ENCODE measurements around the gene CDKN2B-AS1.

Gene CDKN2B-AS1

GRCh38 chr9:21988056-21988990 is 6.3 kb upstream of the CDKN2B-AS1 start:
- TF ChIP-seq, protein P1, sequence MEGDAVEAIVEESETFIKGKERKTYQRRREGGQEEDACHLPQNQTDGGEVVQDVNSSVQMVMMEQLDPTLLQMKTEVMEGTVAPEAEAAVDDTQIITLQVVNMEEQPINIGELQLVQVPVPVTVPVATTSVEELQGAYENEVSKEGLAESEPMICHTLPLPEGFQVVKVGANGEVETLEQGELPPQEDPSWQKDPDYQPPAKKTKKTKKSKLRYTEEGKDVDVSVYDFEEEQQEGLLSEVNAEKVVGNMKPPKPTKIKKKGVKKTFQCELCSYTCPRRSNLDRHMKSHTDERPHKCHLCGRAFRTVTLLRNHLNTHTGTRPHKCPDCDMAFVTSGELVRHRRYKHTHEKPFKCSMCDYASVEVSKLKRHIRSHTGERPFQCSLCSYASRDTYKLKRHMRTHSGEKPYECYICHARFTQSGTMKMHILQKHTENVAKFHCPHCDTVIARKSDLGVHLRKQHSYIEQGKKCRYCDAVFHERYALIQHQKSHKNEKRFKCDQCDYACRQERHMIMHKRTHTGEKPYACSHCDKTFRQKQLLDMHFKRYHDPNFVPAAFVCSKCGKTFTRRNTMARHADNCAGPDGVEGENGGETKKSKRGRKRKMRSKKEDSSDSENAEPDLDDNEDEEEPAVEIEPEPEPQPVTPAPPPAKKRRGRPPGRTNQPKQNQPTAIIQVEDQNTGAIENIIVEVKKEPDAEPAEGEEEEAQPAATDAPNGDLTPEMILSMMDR (IDR thresholded peaks at IDR 0.05; ENCODE audit: low read depth, low read length): no peak
- no peak for TF ChIP-seq EZH2phosphoT487 (IDR thresholded peaks at IDR 0.05; ENCODE audit: low read depth)
- Histone ChIP-seq H3K4me3 (ENCODE audit: low read length) (no peak overlapping the region), H3K79me2 (ENCODE audit: low read length) (no peaks in the 10 kb centered on the region), H3K36me3 (replicated peaks; ENCODE audit: low read depth, low read length) (no peaks in the 10 kb centered on the region), H3K27ac (ENCODE audit: low read length) (no peak overlapping the region), H3K9me3 (ENCODE audit: insufficient read depth, low read length) (no peaks in the 10 kb centered on the region), H3K4me2 (ENCODE audit: low read length) (no peak overlapping the region), H3K9ac (ENCODE audit: low read length) (no peak overlapping the region), H4K20me1 (ENCODE audit: insufficient read depth, low read length) (no peaks in the 10 kb centered on the region), H3K4me1 (ENCODE audit: low read length) (no peaks in the 10 kb centered on the region), H2AFZ (ENCODE audit: low read depth, low read length) (no peak overlapping the region), H3K27me3 (ENCODE audit: low read depth, low read length) (no peaks in the 10 kb centered on the region)

GRCh38 chr9:21989440-21990189 is 5.0 kb upstream of the CDKN2B-AS1 start:
- no peak overlapping the region for H3K4me3 ChIP-seq (ENCODE audit: low read length)
- no peaks in the 10 kb centered on the region for H3K79me2 ChIP-seq (ENCODE audit: low read length)
- no peaks in the 10 kb centered on the region for H3K9me3 ChIP-seq (ENCODE audit: insufficient read depth, low read length)
- H3K4me1 ChIP-seq (ENCODE audit: low read length): no peaks in the 10 kb centered on the region
- H3K27me3 ChIP-seq (ENCODE audit: low read depth, low read length): no peaks in the 10 kb centered on the region
- no peak overlapping the region for H3K9ac ChIP-seq (ENCODE audit: low read length)
- no peak overlapping the region for H3K4me2 ChIP-seq (ENCODE audit: low read length)
- TF ChIP-seq, protein P1 (IDR thresholded peaks at IDR 0.05; ENCODE audit: low read depth, low read length): no peak
- no peak for TF ChIP-seq EZH2phosphoT487 (IDR thresholded peaks at IDR 0.05; ENCODE audit: low read depth)
- H3K27ac ChIP-seq (ENCODE audit: low read length): no peak overlapping the region
- no peak overlapping the region for H2AFZ ChIP-seq (ENCODE audit: low read depth, low read length)
- no peaks in the 10 kb centered on the region for H4K20me1 ChIP-seq (ENCODE audit: insufficient read depth, low read length)
- H3K36me3 ChIP-seq (replicated peaks; ENCODE audit: low read depth, low read length): no peaks in the 10 kb centered on the region

DNA sequence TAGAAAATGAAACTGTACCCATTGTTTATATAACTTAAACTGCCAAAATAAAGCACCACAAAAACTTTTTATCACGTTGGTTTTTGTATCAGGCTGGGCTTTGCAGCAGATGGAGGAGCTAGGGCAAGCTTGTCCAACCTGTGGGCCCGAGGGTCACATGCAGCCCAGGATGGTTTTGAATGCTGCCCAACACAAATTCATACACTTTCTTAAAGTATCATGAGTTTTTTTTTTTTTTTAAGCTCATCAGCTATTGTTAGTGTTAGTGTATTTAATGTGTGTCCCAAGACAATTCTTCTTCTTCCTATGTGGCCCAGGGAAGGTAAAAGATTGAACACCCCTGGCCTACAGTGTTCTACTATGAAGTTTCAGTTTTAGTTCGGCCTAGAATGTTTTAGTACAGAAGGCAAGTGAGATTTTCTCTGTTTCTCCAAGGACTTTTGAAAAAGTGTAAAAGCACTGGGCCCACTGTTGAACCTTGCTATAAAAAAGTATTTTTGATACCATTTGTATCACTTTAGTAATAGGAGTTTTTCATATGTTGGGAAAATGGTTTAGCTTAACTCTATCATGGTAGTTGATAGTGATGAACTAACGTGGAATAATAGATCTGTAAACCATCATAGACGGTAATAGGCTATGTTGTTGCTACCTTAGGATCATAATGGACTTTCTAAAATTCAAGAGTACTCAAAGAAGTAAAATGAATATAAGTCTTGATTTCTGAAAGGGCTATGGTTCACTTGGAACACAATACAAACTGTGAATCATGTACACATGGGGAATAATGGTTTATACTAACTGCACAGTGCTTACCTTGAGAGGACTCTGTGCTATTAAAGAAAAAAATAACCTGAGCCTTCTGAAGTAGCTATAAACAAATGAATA is 3.3 kb upstream of the CDKN2B-AS1 start:
- Histone ChIP-seq H3K4me1 (ENCODE audit: low read length) (no peaks in the 10 kb centered on the region), H3K4me3 (ENCODE audit: low read length) (no peak overlapping the region), H3K36me3 (replicated peaks; ENCODE audit: low read depth, low read length) (no peaks in the 10 kb centered on the region), H3K27me3 (ENCODE audit: low read depth, low read length) (no peaks in the 10 kb centered on the region), H2AFZ (ENCODE audit: low read depth, low read length) (no peak overlapping the region), H3K4me2 (ENCODE audit: low read length) (no peak overlapping the region), H3K79me2 (ENCODE audit: low read length) (no peaks in the 10 kb centered on the region), H4K20me1 (ENCODE audit: insufficient read depth, low read length) (no peaks in the 10 kb centered on the region), H3K27ac (ENCODE audit: low read length) (no peak overlapping the region), H3K9me3 (ENCODE audit: insufficient read depth, low read length) (no peaks in the 10 kb centered on the region), H3K9ac (ENCODE audit: low read length) (no peak overlapping the region)
- TF ChIP-seq EZH2phosphoT487 (IDR thresholded peaks at IDR 0.05; ENCODE audit: low read depth): no peak
- TF ChIP-seq, protein P1 (IDR thresholded peaks at IDR 0.05; ENCODE audit: low read depth, low read length): no peak
